GM12878 (cell line): ENCODE results near the gene COPZ2. TPM values are rescaled to one million over a fixed set of nuclear protein-coding genes. Genes with fewer than 3 reads are reported as not detected.

Experiments used
- ATAC-seq: fragments of 200-7000 bp; cut with Tn5 transposase; 3 replicates; pipeline ENCODE4 v1.9.1; 2020; ENCODE audit warnings: mild to moderate bottlenecking, moderate library complexity
- BruUV-seq: library from RNA; stranded (reverse); fragments of 400-500 nt; replicated peaks from 2 replicates; lab custom pipeline; 2021; lab: Mats Ljungman, UMichigan
- CTCF ChIA-PET: fragments of 300-600 bp; sonication (Branson Sonifier 250); formaldehyde crosslinking; extraction: SDS; loops from one replicate; lab custom pipeline; 2021; ENCODE audit warnings: inconsistent platforms; lab: Yijun Ruan, JAX
- POLR2A ChIA-PET: fragments of 350-600 bp; formaldehyde crosslinking; extraction: SDS; loops from one replicate; lab custom pipeline; 2021; ENCODE audit warnings: inconsistent platforms; lab: Charles Lee
- RAD21 ChIA-PET: fragments of 300-600 bp; sonication (Branson Sonifier 250); formaldehyde crosslinking; loops from one replicate; lab custom pipeline; 2023; ENCODE audit warnings: antibody characterized with exemption; ENCODE audit not compliant: unreplicated experiment; lab: Charles Lee
- SMC1A ChIA-PET: fragments of 300-600 bp; sonication (Branson Sonifier 250); formaldehyde crosslinking; loops from one replicate; lab custom pipeline; 2023; ENCODE audit not compliant: unreplicated experiment, uncharacterized antibody; lab: Charles Lee
- DNase-seq: peaks from one replicate; pipeline ENCODE4 v3.0.0-alpha.2; 2011; ENCODE audit warnings: low read depth, low spot score
- FAIRE-seq: peaks from 3 replicates; lab custom pipeline; 2011; peaks lifted over from hg19 to GRCh38; lab: Jason Lieb, UNC
- H2AFZ ChIP-seq: 2 replicates; pipeline ENCODE4 v1.6.0; 2011; ENCODE audit warnings: low read depth, low read length, control low read depth; ENCODE audit not compliant: control insufficient read depth
- H3K27ac ChIP-seq: 2 replicates; pipeline ENCODE4 v1.5.1; 2011; ENCODE audit warnings: control low read depth; ENCODE audit not compliant: control insufficient read depth, insufficient read depth
- H3K27me3 ChIP-seq, 2 experiments: replicated peaks in 1 of 2; 2 replicates each; pipeline versions ENCODE4 v1.6.0 to v1.6.1; 2011; ENCODE audit warnings: low read length in 1 of 2; ENCODE audit not compliant: control insufficient read depth in 2 of 2, insufficient read depth in 2 of 2
- H3K36me3 ChIP-seq, 2 experiments: 2 replicates each; pipeline ENCODE4 v1.5.1; 2011; ENCODE audit warnings: low read length in 1 of 2; ENCODE audit not compliant: control insufficient read depth in 2 of 2, insufficient read depth in 2 of 2
- H3K4me1 ChIP-seq: 2 replicates; pipeline ENCODE4 v1.6.1; 2011; ENCODE audit warnings: mild to moderate bottlenecking, low read length, moderate library complexity, mixed read lengths; ENCODE audit not compliant: control insufficient read depth, insufficient read depth
- H3K4me2 ChIP-seq: 2 replicates; pipeline ENCODE4 v1.6.0; 2011; ENCODE audit warnings: control low read depth; ENCODE audit not compliant: control insufficient read depth, insufficient read depth
- H3K4me3 ChIP-seq: fragments of 200-600 bp; sonication (generic); 2 replicates; pipeline ENCODE4 v1.5.1; 2016
- H3K79me2 ChIP-seq: 2 replicates; pipeline ENCODE4 v1.6.0; 2011; ENCODE audit warnings: low read length; ENCODE audit not compliant: control insufficient read depth, insufficient read depth
- H3K9ac ChIP-seq: 2 replicates; pipeline ENCODE4 v1.8.0; 2011; ENCODE audit warnings: low read length, control low read depth, mixed read lengths; ENCODE audit not compliant: control insufficient read depth, insufficient read depth
- H3K9me3 ChIP-seq: replicated peaks from 3 replicates; pipeline ENCODE4 v1.5.1; 2011; ENCODE audit warnings: mild to moderate bottlenecking, low read length; ENCODE audit not compliant: control insufficient read depth, insufficient read depth
- H4K20me1 ChIP-seq: 2 replicates; pipeline ENCODE4 v1.6.0; 2011; ENCODE audit not compliant: control insufficient read depth, insufficient read depth
- SREBF2 ChIP-seq: IDR thresholded peaks from 2 replicates; pipeline ENCODE4 v1.6.1; 2012; ENCODE audit warnings: mild to moderate bottlenecking, low read length
- SRF ChIP-seq, 2 experiments: IDR thresholded peaks; 2 replicates each; pipeline ENCODE4 v1.6.1; 2011; ENCODE audit warnings: low read depth in 2 of 2, low read length in 2 of 2, mild to moderate bottlenecking in 1 of 2, moderate library complexity in 1 of 2
- ZZZ3 ChIP-seq: IDR thresholded peaks from 2 replicates; pipeline ENCODE4 v1.6.1; 2011; ENCODE audit warnings: low read depth; ENCODE audit not compliant: control insufficient read depth, insufficient read length
- whole genome bisulfite sequencing: methylation state at CpG from one replicate; pipeline ENCODE4 v1.1.6; 2016; ENCODE audit warnings: low lambda C conversion rate; ENCODE audit not compliant: insufficient replicate concordance, insufficient coverage; ENCODE audit errors: missing lambda C conversion rate; 5-methylcytosine and 5-hydroxymethylcytosine counted together
- in situ Hi-C: fragments of 300-500 bp; cut with MboI; formaldehyde crosslinking; loops from 9 replicates; pipeline ENCODE4 v1.14.3; 2018; ENCODE audit warnings: mixed read lengths
- intact Hi-C: fragments of 100-400 bp; cut with micrococcal nuclease; formaldehyde crosslinking; loops from one replicate; pipeline ENCODE4 v1.14.2; 2022; ENCODE audit not compliant: unreplicated experiment
- polyA plus RNA-seq, 11 experiments: library from polyadenylated mRNA; depleted of rRNA in 4 of 11; unstranded in 6 of 11; stranded (reverse) in 5 of 11; fragments of >200 nt; fragmentation: Nextera tagmentation in 4 of 11; fragmentation: Illumina TruSeq in 1 of 11; extraction: Ambion mirVana in 4 of 11; extraction: Trizol in 1 of 11; gene quantifications; 1 replicate in 1 of 11; 2 replicates in 10 of 11; pipeline versions ENCODE4 v1.2.1 to v1.2.3, GENCODE V29; 2011 to 2016; ENCODE audit warnings: inconsistent platforms in 2 of 11, missing spikeins in 2 of 11, low read depth in 1 of 11
- total RNA-seq, 4 experiments: library from RNA; depleted of rRNA in 3 of 4; stranded (reverse); fragments of >200 nt in 3 of 4; fragmentation: Illumina TruSeq in 1 of 4; extraction: Trizol in 1 of 4; gene quantifications; 2 replicates each; pipeline versions ENCODE4 v1.2.1 to v1.2.3, GENCODE V29; 2013 to 2021
- TF ChIP-seq, protein P1 (sequence below): IDR thresholded peaks from 2 replicates; pipeline ENCODE4 v1.6.1; 2012; ENCODE audit warnings: low read depth, low read length, improper control_type of control experiment
- TF ChIP-seq, protein P2 (sequence below): fragments of 450-650 bp; IDR thresholded peaks from 2 replicates; pipeline ENCODE4 v1.6.1; 2017; ENCODE audit warnings: mild to moderate bottlenecking

COPZ2 gene
- total and polyA plus RNA-seq, 10 of the 15 experiments (the other 5 are each of a cell fraction or from before 2014, with no cell fraction given): 0.20 to 4.3 (median 2.6) TPM

DNA sequence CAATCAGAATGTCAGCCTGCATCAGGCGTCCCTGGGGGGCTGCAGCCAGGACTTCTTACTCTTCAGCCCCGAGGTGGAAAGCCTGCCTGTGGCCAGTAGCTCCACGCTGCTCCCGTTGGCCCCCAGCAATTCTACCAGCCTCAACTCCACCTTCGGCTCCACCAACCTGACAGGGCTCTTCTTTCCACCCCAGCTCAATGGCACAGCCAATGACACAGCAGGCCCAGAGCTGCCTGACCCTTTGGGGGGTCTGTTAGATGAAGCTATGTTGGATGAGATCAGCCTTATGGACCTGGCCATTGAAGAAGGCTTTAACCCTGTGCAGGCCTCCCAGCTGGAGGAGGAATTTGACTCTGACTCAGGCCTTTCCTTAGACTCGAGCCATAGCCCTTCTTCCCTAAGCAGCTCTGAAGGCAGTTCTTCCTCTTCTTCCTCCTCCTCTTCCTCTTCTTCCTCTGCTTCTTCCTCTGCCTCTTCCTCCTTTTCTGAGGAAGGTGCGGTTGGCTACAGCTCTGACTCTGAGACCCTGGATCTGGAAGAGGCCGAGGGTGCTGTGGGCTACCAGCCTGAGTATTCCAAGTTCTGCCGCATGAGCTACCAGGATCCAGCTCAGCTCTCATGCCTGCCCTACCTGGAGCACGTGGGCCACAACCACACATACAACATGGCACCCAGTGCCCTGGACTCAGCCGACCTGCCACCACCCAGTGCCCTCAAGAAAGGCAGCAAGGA lies 21.0 kb upstream of the COPZ2 start:
- 84% methylated on average over 11 of the region's 11 CpGs for WGBS
- Histone ChIP-seq H3K27me3 (no peaks in the 10 kb centered on the region), H3K4me3 (no peak overlapping the region), H3K27ac (no peak overlapping the region), H4K20me1 (no peaks in the 10 kb centered on the region), H3K9ac (no peak overlapping the region), H3K36me3 (peaks cover 41 to 46% of the 10 kb centered on the region in 2 experiments), H3K4me1 (peaks cover 22% of the 10 kb centered on the region), H3K79me2 (peaks cover 46% of the 10 kb centered on the region), H3K4me2 (no peak overlapping the region), H2AFZ (no peak overlapping the region), H3K9me3 (no peaks in the 10 kb centered on the region)
- ChIA-PET POLR2A (interaction anchor here (1.1 to 2.2 kb wide), 3 partner anchors 9 to 32 kb away, joined by 3 to 15 read pairs (median 4); partner anchors contain the start of gene NFE2L1), CTCF (interaction anchor here (0.6 to 7.2 kb wide), 8 partner anchors 10 to 827 kb away, joined by 3 to 43 read pairs (median 10); no protein-coding TSS in a partner anchor), SMC1A (interaction anchor here (1.0 to 3.9 kb wide), 5 partner anchors 9 to 27 kb away, joined by 3 to 15 read pairs (median 5); no protein-coding TSS in a partner anchor), RAD21 (interaction anchor here (0.6 to 5.7 kb wide), 3 partner anchors 8 to 32 kb away, joined by 3 to 32 read pairs (median 3); no protein-coding TSS in a partner anchor)
- in situ Hi-C loops: no loop called here
- DNase-seq (no peak), FAIRE-seq (no peak), ATAC-seq (no peak)
- intact Hi-C loops: no loop called here
- TF ChIP-seq, protein P1, sequence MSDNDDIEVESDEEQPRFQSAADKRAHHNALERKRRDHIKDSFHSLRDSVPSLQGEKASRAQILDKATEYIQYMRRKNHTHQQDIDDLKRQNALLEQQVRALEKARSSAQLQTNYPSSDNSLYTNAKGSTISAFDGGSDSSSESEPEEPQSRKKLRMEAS: no peak
- TF ChIP-seq SRF (IDR thresholded peaks at IDR 0.05; ENCODE audit: low read depth in 2 of 2, low read length in 2 of 2): no peak
- TF ChIP-seq SREBF2: no peak
- TF ChIP-seq, protein P2, sequence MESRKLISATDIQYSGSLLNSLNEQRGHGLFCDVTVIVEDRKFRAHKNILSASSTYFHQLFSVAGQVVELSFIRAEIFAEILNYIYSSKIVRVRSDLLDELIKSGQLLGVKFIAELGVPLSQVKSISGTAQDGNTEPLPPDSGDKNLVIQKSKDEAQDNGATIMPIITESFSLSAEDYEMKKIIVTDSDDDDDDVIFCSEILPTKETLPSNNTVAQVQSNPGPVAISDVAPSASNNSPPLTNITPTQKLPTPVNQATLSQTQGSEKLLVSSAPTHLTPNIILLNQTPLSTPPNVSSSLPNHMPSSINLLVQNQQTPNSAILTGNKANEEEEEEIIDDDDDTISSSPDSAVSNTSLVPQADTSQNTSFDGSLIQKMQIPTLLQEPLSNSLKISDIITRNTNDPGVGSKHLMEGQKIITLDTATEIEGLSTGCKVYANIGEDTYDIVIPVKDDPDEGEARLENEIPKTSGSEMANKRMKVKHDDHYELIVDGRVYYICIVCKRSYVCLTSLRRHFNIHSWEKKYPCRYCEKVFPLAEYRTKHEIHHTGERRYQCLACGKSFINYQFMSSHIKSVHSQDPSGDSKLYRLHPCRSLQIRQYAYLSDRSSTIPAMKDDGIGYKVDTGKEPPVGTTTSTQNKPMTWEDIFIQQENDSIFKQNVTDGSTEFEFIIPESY: no peak
- no peak for TF ChIP-seq ZZZ3
- no TSS peak for BruUV-seq
